Suppressor macrophage treated with lipopolysaccharide for 4 hours (primary cell): Measurements from ENCODE around the gene GFI1B.
"Not testable (repeated sequence)": the region's sequence is repeated elsewhere in the genome, so short reads cannot be mapped to it uniquely, and the experiment has no call there.

Source experiments
- DNase-seq: peaks from one replicate; pipeline ENCODE4 v3.0.0-alpha.2; 2020

GFI1B gene

GRCh38 chr9:132991351-132992300 lies 13.1 kb downstream of the GFI1B start:
- no peak for DNase-seq

- no peak for DNase-seq
Observed at GRCh38 chr9:132993511-132993939, 15.0 kb downstream of the GFI1B start.

- DNase-seq = peak; percentile 58
Observed at GRCh38 chr9:132994410-132995120, 16.1 kb downstream of the GFI1B start.

GRCh38 chr9:132995121-132995420 lies 16.6 kb downstream of the GFI1B start:
- DNase-seq = no peak

GRCh38 chr9:132995879-132996278 lies 17.4 kb downstream of the GFI1B start:
- DNase-seq = no peak

- DNase-seq = no peak
Observed at GRCh38 chr9:132996526-132996925, 18.0 kb downstream of the GFI1B start.

GRCh38 chr9:132997591-132997990 lies 19.1 kb downstream of the GFI1B start:
- DNase-seq = no peak

- DNase-seq = not testable (repeated sequence)
Observed at GRCh38 chr9:132998221-132998620, 19.7 kb downstream of the GFI1B start.

- DNase-seq = no peak
Observed at GRCh38 chr9:132998831-132999635, 20.5 kb downstream of the GFI1B start.

- no peak for DNase-seq
Observed at GRCh38 chr9:133002147-133003070, 23.9 kb downstream of the GFI1B start.

- no peak for DNase-seq
Observed at GRCh38 chr9:133003071-133003461, 24.6 kb downstream of the GFI1B start.

GRCh38 chr9:133003671-133004090 lies 25.2 kb downstream of the GFI1B start:
- DNase-seq = no peak

GRCh38 chr9:133004091-133004998 lies 25.9 kb downstream of the GFI1B start:
- DNase-seq = peak; percentile 31

- DNase-seq = no peak
Observed at GRCh38 chr9:133004999-133005760, 26.7 kb downstream of the GFI1B start.

GRCh38 chr9:133005957-133006356 lies 27.5 kb downstream of the GFI1B start:
- no peak for DNase-seq

GRCh38 chr9:133006731-133007352 lies 28.3 kb downstream of the GFI1B start:
- DNase-seq = no peak

- DNase-seq = no peak
Observed at GRCh38 chr9:133008406-133008805, 29.9 kb downstream of the GFI1B start.

GRCh38 chr9:133008824-133009223 lies 30.3 kb downstream of the GFI1B start:
- DNase-seq = peak; percentile 33

- no peak for DNase-seq
Observed at GRCh38 chr9:133009906-133010582, 31.6 kb downstream of the GFI1B start.
